Measurements from ENCODE around the gene PLCB4.

The PLCB4 gene

GRCh38 chr20:9075264-9076095 is 6.6 kb downstream of the PLCB4 start:
- Mint-ChIP-seq H3K27ac (no peak overlapping the region), H3K4me3 (no peak overlapping the region), H3K4me1 (no peaks in the 10 kb centered on the region), H3K27me3 (peaks cover 5% of the 10 kb centered on the region), H3K9me3 (no peaks in the 10 kb centered on the region), H3K36me3 (ENCODE audit: low read depth) (no peaks in the 10 kb centered on the region)
- ATAC-seq, result no peak
- DNase-seq, result no peak

- no peaks in the 10 kb centered on the region for H3K27me3 Mint-ChIP-seq
- no peaks in the 10 kb centered on the region for H3K9me3 Mint-ChIP-seq
- no peaks in the 10 kb centered on the region for H3K36me3 Mint-ChIP-seq (ENCODE audit: low read depth)
- no peaks in the 10 kb centered on the region for H3K4me1 Mint-ChIP-seq
- DNase-seq (no peak), ATAC-seq (no peak)
- H3K4me3 Mint-ChIP-seq, result no peak overlapping the region
- H3K27ac Mint-ChIP-seq, result no peak overlapping the region
These were observed 7.6 kb downstream of the PLCB4 start for GRCh38 chr20:9076440-9076839.

GRCh38 chr20:9078826-9079731 is 10.2 kb downstream of the PLCB4 start:
- no peak overlapping the region for H3K27ac Mint-ChIP-seq
- H3K9me3 Mint-ChIP-seq, result no peaks in the 10 kb centered on the region
- no peak overlapping the region for H3K4me3 Mint-ChIP-seq
- H3K36me3 Mint-ChIP-seq (ENCODE audit: low read depth), result no peaks in the 10 kb centered on the region
- DNase-seq, result no peak
- no peak for ATAC-seq
- no peaks in the 10 kb centered on the region for H3K27me3 Mint-ChIP-seq
- no peaks in the 10 kb centered on the region for H3K4me1 Mint-ChIP-seq

- ATAC-seq (no peak), DNase-seq (no peak)
- H3K9me3 Mint-ChIP-seq, result no peaks in the 10 kb centered on the region
- no peaks in the 10 kb centered on the region for H3K27me3 Mint-ChIP-seq
- no peak overlapping the region for H3K27ac Mint-ChIP-seq
- no peak overlapping the region for H3K4me3 Mint-ChIP-seq
- no peaks in the 10 kb centered on the region for H3K4me1 Mint-ChIP-seq
- no peaks in the 10 kb centered on the region for H3K36me3 Mint-ChIP-seq (ENCODE audit: low read depth)
These were observed 12.6 kb downstream of the PLCB4 start for GRCh38 chr20:9081423-9081966.

- no peak for ATAC-seq
- Mint-ChIP-seq H3K4me3 (no peak overlapping the region), H3K4me1 (no peaks in the 10 kb centered on the region)
These were observed 13.9 kb downstream of the PLCB4 start for GRCh38 chr20:9082741-9083140.

GRCh38 chr20:9087531-9088217 is 18.8 kb downstream of the PLCB4 start:
- Mint-ChIP-seq H3K4me1 (no peaks in the 10 kb centered on the region), H3K9me3 (no peaks in the 10 kb centered on the region), H3K27me3 (no peaks in the 10 kb centered on the region), H3K4me3 (no peak overlapping the region), H3K36me3 (ENCODE audit: low read depth) (no peaks in the 10 kb centered on the region), H3K27ac (no peak overlapping the region)
- no peak for ATAC-seq
- no peak for DNase-seq

More at GRCh38 chr20:9082741-9083140, 13.9 kb downstream of the PLCB4 start:
- H3K36me3 Mint-ChIP-seq (ENCODE audit: low read depth), result no peaks in the 10 kb centered on the region
- no peaks in the 10 kb centered on the region for H3K9me3 Mint-ChIP-seq
- H3K27ac Mint-ChIP-seq, result no peak overlapping the region
- DNase-seq, result no peak
- no peaks in the 10 kb centered on the region for H3K27me3 Mint-ChIP-seq

- ATAC-seq (no peak), DNase-seq (no peak)
- Mint-ChIP-seq H3K4me1 (no peaks in the 10 kb centered on the region), H3K36me3 (ENCODE audit: low read depth) (no peaks in the 10 kb centered on the region), H3K4me3 (no peak overlapping the region), H3K27me3 (no peaks in the 10 kb centered on the region), H3K27ac (no peak overlapping the region), H3K9me3 (no peaks in the 10 kb centered on the region)
These were observed 19.7 kb downstream of the PLCB4 start for GRCh38 chr20:9088556-9088955.

GRCh38 chr20:9092113-9092512 is 23.2 kb downstream of the PLCB4 start:
- Mint-ChIP-seq H3K9me3 (no peaks in the 10 kb centered on the region), H3K27ac (no peak overlapping the region), H3K4me1 (no peaks in the 10 kb centered on the region), H3K4me3 (no peak overlapping the region), H3K36me3 (ENCODE audit: low read depth) (no peaks in the 10 kb centered on the region), H3K27me3 (no peaks in the 10 kb centered on the region)
- DNase-seq (no peak), ATAC-seq (no peak)

- Mint-ChIP-seq H3K27ac (no peak overlapping the region), H3K9me3 (no peaks in the 10 kb centered on the region), H3K4me1 (no peaks in the 10 kb centered on the region), H3K36me3 (ENCODE audit: low read depth) (no peaks in the 10 kb centered on the region), H3K27me3 (no peaks in the 10 kb centered on the region), H3K4me3 (no peak overlapping the region)
- ATAC-seq (no peak), DNase-seq (no peak)
These were observed 23.8 kb downstream of the PLCB4 start for GRCh38 chr20:9092655-9093054.

- no peaks in the 10 kb centered on the region for H3K36me3 Mint-ChIP-seq (ENCODE audit: low read depth)
- H3K4me3 Mint-ChIP-seq, result no peak overlapping the region
- H3K27me3 Mint-ChIP-seq, result no peaks in the 10 kb centered on the region
- no peaks in the 10 kb centered on the region for H3K9me3 Mint-ChIP-seq
- no peak for ATAC-seq
- no peaks in the 10 kb centered on the region for H3K4me1 Mint-ChIP-seq
- no peak overlapping the region for H3K27ac Mint-ChIP-seq
- no peak for DNase-seq
These were observed 24.5 kb downstream of the PLCB4 start for GRCh38 chr20:9093218-9093957.

- H3K9me3 Mint-ChIP-seq, result no peaks in the 10 kb centered on the region
- H3K4me3 Mint-ChIP-seq, result no peak overlapping the region
- ATAC-seq, result no peak
These were observed 30.5 kb downstream of the PLCB4 start for GRCh38 chr20:9099372-9099771.

GRCh38 chr20:9100691-9101090 is 31.8 kb downstream of the PLCB4 start:
- Mint-ChIP-seq H3K36me3 (ENCODE audit: low read depth) (no peaks in the 10 kb centered on the region), H3K27me3 (no peaks in the 10 kb centered on the region), H3K27ac (no peak overlapping the region), H3K4me1 (no peaks in the 10 kb centered on the region), H3K9me3 (no peaks in the 10 kb centered on the region), H3K4me3 (no peak overlapping the region)
- ATAC-seq (no peak), DNase-seq (no peak)

More at GRCh38 chr20:9099372-9099771, 30.5 kb downstream of the PLCB4 start:
- Mint-ChIP-seq H3K4me1 (no peaks in the 10 kb centered on the region), H3K27me3 (no peaks in the 10 kb centered on the region), H3K36me3 (ENCODE audit: low read depth) (no peaks in the 10 kb centered on the region), H3K27ac (no peak overlapping the region)
- DNase-seq, result no peak

- Mint-ChIP-seq H3K9me3 (no peaks in the 10 kb centered on the region), H3K27me3 (no peaks in the 10 kb centered on the region), H3K4me1 (no peaks in the 10 kb centered on the region), H3K4me3 (no peak overlapping the region), H3K27ac (no peak overlapping the region), H3K36me3 (ENCODE audit: low read depth) (no peaks in the 10 kb centered on the region)
- ATAC-seq, result no peak
- no peak for DNase-seq
These were observed 33.6 kb downstream of the PLCB4 start for GRCh38 chr20:9102456-9102855.

GRCh38 chr20:9103955-9104354 is 35.1 kb downstream of the PLCB4 start:
- H3K4me1 Mint-ChIP-seq, result no peaks in the 10 kb centered on the region
- H3K36me3 Mint-ChIP-seq (ENCODE audit: low read depth), result no peaks in the 10 kb centered on the region
- no peak overlapping the region for H3K27ac Mint-ChIP-seq
- DNase-seq (no peak), ATAC-seq (no peak)
- H3K27me3 Mint-ChIP-seq, result no peaks in the 10 kb centered on the region
- H3K4me3 Mint-ChIP-seq, result no peak overlapping the region
- H3K9me3 Mint-ChIP-seq, result no peaks in the 10 kb centered on the region

All from activated naive CD8-positive, alpha-beta T cell treated with anti-CD3 and anti-CD28 coated beads, Interleukin-2, amount 50 U/mL, for 24 hours (primary cell).